Ishikawa (cell line): ENCODE data around the gene CEP126.

ENCODE experiments used
- EGR1 ChIP-seq: IDR thresholded peaks from 2 replicates; pipeline ENCODE4 v1.6.1; 2012
- TF ChIP-seq, protein P1 (sequence below): IDR thresholded peaks from 2 replicates; pipeline ENCODE4 v1.6.1; 2012
- TF ChIP-seq, protein P2 (sequence below): IDR thresholded peaks from 2 replicates; pipeline ENCODE4 v1.6.1; 2012; ENCODE audit warnings: low read depth, mild to moderate bottlenecking
- TF ChIP-seq, protein P3 (sequence below): IDR thresholded peaks from 2 replicates; pipeline ENCODE4 v1.6.1; 2012

DNA sequence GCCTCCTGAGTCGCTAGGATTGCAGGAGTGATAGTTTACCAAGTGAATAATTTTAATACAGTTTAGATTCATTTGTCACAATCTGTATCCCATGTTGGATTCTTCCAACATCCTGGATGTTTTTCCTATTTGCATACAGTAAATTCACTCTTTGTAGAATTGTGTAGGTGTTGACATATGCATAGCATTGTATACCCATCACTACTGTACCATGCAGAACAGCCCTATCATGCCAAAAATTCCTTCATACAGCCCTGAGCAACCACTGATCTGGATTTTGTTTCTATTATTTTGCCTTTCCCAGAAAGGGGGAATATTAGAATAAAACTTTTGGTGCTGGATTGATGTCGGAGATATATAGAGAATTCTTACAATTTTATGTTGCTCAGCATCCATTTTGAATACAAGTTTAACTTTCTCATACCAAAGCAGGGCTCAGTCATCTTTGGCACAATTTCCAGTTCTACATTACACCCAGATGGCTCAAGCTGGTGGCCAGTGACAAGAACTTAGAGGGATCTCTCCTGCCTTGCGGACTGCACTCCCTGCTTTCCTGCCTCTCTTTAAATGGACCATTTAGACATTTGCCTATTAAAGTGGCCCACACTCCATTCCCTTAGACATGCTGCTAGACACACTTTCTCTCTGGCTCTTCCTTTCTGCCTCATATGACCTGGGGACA lies 87.0 kb downstream of the CEP126 start:
- TF ChIP-seq, protein P1, sequence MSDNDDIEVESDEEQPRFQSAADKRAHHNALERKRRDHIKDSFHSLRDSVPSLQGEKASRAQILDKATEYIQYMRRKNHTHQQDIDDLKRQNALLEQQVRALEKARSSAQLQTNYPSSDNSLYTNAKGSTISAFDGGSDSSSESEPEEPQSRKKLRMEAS: no peak
- TF ChIP-seq, protein P2, sequence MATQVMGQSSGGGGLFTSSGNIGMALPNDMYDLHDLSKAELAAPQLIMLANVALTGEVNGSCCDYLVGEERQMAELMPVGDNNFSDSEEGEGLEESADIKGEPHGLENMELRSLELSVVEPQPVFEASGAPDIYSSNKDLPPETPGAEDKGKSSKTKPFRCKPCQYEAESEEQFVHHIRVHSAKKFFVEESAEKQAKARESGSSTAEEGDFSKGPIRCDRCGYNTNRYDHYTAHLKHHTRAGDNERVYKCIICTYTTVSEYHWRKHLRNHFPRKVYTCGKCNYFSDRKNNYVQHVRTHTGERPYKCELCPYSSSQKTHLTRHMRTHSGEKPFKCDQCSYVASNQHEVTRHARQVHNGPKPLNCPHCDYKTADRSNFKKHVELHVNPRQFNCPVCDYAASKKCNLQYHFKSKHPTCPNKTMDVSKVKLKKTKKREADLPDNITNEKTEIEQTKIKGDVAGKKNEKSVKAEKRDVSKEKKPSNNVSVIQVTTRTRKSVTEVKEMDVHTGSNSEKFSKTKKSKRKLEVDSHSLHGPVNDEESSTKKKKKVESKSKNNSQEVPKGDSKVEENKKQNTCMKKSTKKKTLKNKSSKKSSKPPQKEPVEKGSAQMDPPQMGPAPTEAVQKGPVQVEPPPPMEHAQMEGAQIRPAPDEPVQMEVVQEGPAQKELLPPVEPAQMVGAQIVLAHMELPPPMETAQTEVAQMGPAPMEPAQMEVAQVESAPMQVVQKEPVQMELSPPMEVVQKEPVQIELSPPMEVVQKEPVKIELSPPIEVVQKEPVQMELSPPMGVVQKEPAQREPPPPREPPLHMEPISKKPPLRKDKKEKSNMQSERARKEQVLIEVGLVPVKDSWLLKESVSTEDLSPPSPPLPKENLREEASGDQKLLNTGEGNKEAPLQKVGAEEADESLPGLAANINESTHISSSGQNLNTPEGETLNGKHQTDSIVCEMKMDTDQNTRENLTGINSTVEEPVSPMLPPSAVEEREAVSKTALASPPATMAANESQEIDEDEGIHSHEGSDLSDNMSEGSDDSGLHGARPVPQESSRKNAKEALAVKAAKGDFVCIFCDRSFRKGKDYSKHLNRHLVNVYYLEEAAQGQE: no peak
- TF ChIP-seq EGR1: no peak
- TF ChIP-seq, protein P3, sequence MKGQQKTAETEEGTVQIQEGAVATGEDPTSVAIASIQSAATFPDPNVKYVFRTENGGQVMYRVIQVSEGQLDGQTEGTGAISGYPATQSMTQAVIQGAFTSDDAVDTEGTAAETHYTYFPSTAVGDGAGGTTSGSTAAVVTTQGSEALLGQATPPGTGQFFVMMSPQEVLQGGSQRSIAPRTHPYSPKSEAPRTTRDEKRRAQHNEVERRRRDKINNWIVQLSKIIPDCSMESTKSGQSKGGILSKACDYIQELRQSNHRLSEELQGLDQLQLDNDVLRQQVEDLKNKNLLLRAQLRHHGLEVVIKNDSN: no peak
